HCT116 (cell line): ENCODE measurements around the gene STK31. TPM values are rescaled to one million over a fixed set of nuclear protein-coding genes. Genes with fewer than 3 reads are reported as not detected.
"Not testable (repeated sequence)": the region's sequence is repeated elsewhere in the genome, so short reads cannot be mapped to it uniquely, and the experiment has no call there.

Experiments
- ATAC-seq: fragments of 200-7000 bp; cut with Tn5 transposase; 2 replicates; pipeline ENCODE4 v1.9.1; 2020; ENCODE audit warnings: mild to moderate bottlenecking, moderate library complexity
- BruUV-seq: library from RNA; stranded (reverse); fragments of 400-500 nt; replicated peaks from 2 replicates; lab custom pipeline; 2021; lab: Mats Ljungman, UMichigan
- CTCF ChIA-PET: fragments of 300-600 bp; sonication (Branson Sonifier 250); formaldehyde crosslinking; loops from one replicate; lab custom pipeline; 2021; ENCODE audit warnings: antibody characterized with exemption; lab: Charles Lee
- POLR2A ChIA-PET: fragments of 300-600, 350-600 bp; sonication (Branson Sonifier 250); formaldehyde crosslinking; loops from one replicate; lab custom pipeline; 2021; ENCODE audit warnings: antibody characterized with exemption; lab: Charles Lee
- RAD21 ChIA-PET, 2 experiments: fragments of 300-600 bp; sonication (Branson Sonifier 250); formaldehyde crosslinking; loops; one replicate each; lab custom pipeline; 2023; ENCODE audit warnings: low total read pairs in 2 of 2; ENCODE audit not compliant: uncharacterized antibody in 2 of 2, unreplicated experiment in 2 of 2, low non-redundant PET in 1 of 2; lab: Charles Lee
- DNase-seq: peaks from one replicate; pipeline ENCODE4 v3.0.0-alpha.2; 2010; ENCODE audit warnings: low read depth, low spot score
- H2AFZ ChIP-seq: fragments of 200-600 bp; shearing (Covaris generic), sonication (generic); 2 replicates; pipeline ENCODE4 v1.6.1; 2017; ENCODE audit warnings: low read depth, mixed run types, mixed read lengths, antibody characterized with exemption, low read length; ENCODE audit not compliant: poor library complexity, severe bottlenecking
- H3K27ac ChIP-seq: 2 replicates; pipeline ENCODE4 v1.5.1; 2012; ENCODE audit warnings: low read depth, low read length
- H3K27me3 ChIP-seq: fragments of 200-600 bp; sonication (generic); 2 replicates; pipeline ENCODE4 v1.6.1; 2016; ENCODE audit warnings: mixed run types, low read length, mixed read lengths; ENCODE audit not compliant: insufficient read depth
- H3K36me3 ChIP-seq, 2 experiments: fragments of 200-500 bp in 1 of 2; fragments of 200-600 bp in 1 of 2; sonication (Bioruptor generic) in 1 of 2; sonication (generic) in 1 of 2; 2 replicates each; pipeline versions ENCODE4 v1.5.1 to v1.6.1; 2014 to 2016; ENCODE audit warnings: low read length in 2 of 2, inconsistent platforms in 1 of 2, mixed read lengths in 1 of 2, mixed run types in 1 of 2; ENCODE audit not compliant: insufficient read depth in 2 of 2, control insufficient read depth in 1 of 2
- H3K4me1 ChIP-seq, 2 experiments: fragments of 200-600 bp in 1 of 2; sonication (generic) in 1 of 2; 2 replicates each; pipeline versions ENCODE4 v1.5.1 to v1.6.1; 2012 to 2017; ENCODE audit warnings: low read length in 2 of 2, inconsistent platforms in 1 of 2, mild to moderate bottlenecking in 1 of 2, mixed read lengths in 1 of 2, mixed run types in 1 of 2, moderate library complexity in 1 of 2; ENCODE audit not compliant: insufficient read depth in 2 of 2, control insufficient read depth in 1 of 2
- H3K4me2 ChIP-seq: fragments of 200-600 bp; sonication (generic); 2 replicates; pipeline ENCODE4 v1.6.1; 2017; ENCODE audit warnings: mixed run types, low read length, mixed read lengths
- H3K4me3 ChIP-seq, 2 experiments: fragments of 200-600 bp in 1 of 2; sonication (generic) in 1 of 2; replicated peaks in 1 of 2; 2 replicates each; pipeline ENCODE4 v1.5.1; 2011 to 2016; ENCODE audit warnings: low read length in 2 of 2, control low read depth in 1 of 2, low read depth in 1 of 2, mild to moderate bottlenecking in 1 of 2, mixed read lengths in 1 of 2, mixed run types in 1 of 2
- H3K79me2 ChIP-seq: fragments of 200-600 bp; sonication (generic); 2 replicates; pipeline ENCODE4 v1.6.1; 2017; ENCODE audit warnings: mild to moderate bottlenecking, mixed run types, low read length, moderate library complexity, mixed read lengths; ENCODE audit not compliant: insufficient read depth
- H3K9ac ChIP-seq: fragments of 200-600 bp; sonication (generic); 2 replicates; pipeline ENCODE4 v1.6.1; 2016; ENCODE audit warnings: low read length, mixed read lengths
- H3K9me2 ChIP-seq: fragments of 200-600 bp; sonication (generic), shearing (Covaris generic); 2 replicates; pipeline ENCODE4 v1.6.1; 2017; ENCODE audit warnings: mixed run types, mild to moderate bottlenecking, moderate library complexity; ENCODE audit not compliant: insufficient read depth
- H3K9me3 ChIP-seq, 2 experiments: fragments of 200-500 bp in 1 of 2; fragments of 200-600 bp in 1 of 2; sonication (Bioruptor generic) in 1 of 2; sonication (generic) in 1 of 2; 2 replicates each; pipeline ENCODE4 v1.6.1; 2014 to 2017; ENCODE audit warnings: low read length in 2 of 2, mixed read lengths in 2 of 2, inconsistent platforms in 1 of 2, low read depth in 1 of 2, mild to moderate bottlenecking in 1 of 2, mixed run types in 1 of 2, moderate library complexity in 1 of 2; ENCODE audit not compliant: control insufficient read depth in 1 of 2, insufficient read depth in 1 of 2
- H4K20me1 ChIP-seq: fragments of 200-600 bp; sonication (generic), shearing (Covaris generic); 2 replicates; pipeline ENCODE4 v1.6.1; 2017; ENCODE audit warnings: mixed run types, mild to moderate bottlenecking, moderate library complexity; ENCODE audit not compliant: insufficient read depth
- CEBPB ChIP-seq: IDR thresholded peaks from 2 replicates; pipeline ENCODE4 v1.6.1; 2012; ENCODE audit warnings: low read depth
- EGR1 ChIP-seq: IDR thresholded peaks from 2 replicates; pipeline ENCODE4 v1.6.1; 2012; ENCODE audit warnings: low read depth
- EZH2 ChIP-seq: fragments of 200-600 bp; sonication (generic); IDR thresholded peaks from 2 replicates; pipeline ENCODE4 v1.6.1; 2017; ENCODE audit warnings: antibody characterized with exemption, mixed run types
- JUND ChIP-seq: IDR thresholded peaks from 2 replicates; pipeline ENCODE4 v1.6.1; 2012
- POLR2AphosphoS5 ChIP-seq: IDR thresholded peaks from 2 replicates; pipeline ENCODE4 v1.6.1; 2011; ENCODE audit warnings: mild to moderate bottlenecking, low read depth, low read length, moderate library complexity
- RAD21 ChIP-seq: IDR thresholded peaks from 2 replicates; pipeline ENCODE4 v1.6.1; 2012; ENCODE audit warnings: low read depth, mild to moderate bottlenecking
- SIN3A ChIP-seq: IDR thresholded peaks from 2 replicates; pipeline ENCODE4 v1.6.1; 2012; ENCODE audit warnings: low read depth
- SP1 ChIP-seq: IDR thresholded peaks from 2 replicates; pipeline ENCODE4 v1.6.1; 2012; ENCODE audit warnings: low read depth
- YY1 ChIP-seq: IDR thresholded peaks from 2 replicates; pipeline ENCODE4 v1.6.1; 2011; ENCODE audit warnings: low read length, low read depth, moderate library complexity, mild to moderate bottlenecking; ENCODE audit not compliant: insufficient replicate concordance; ENCODE audit errors: extremely low read depth
- ZNF274 ChIP-seq: fragments of 200-500 bp; sonication (Bioruptor generic); IDR thresholded peaks from 2 replicates; pipeline ENCODE4 v1.6.1; 2014; ENCODE audit warnings: mild to moderate bottlenecking, low read depth, low read length, inconsistent platforms
- intact Hi-C: fragments of 100-400 bp; cut with micrococcal nuclease; formaldehyde crosslinking; loops from 2 replicates; pipeline ENCODE4 v1.10.0; 2022
- total RNA-seq: library from RNA; stranded (reverse); gene quantifications from one replicate; pipeline ENCODE4 v1.2.1, GENCODE V29; 2021; ENCODE audit not compliant: unreplicated experiment
- TF ChIP-seq, protein P1 (sequence below): IDR thresholded peaks from 2 replicates; pipeline ENCODE4 v1.6.1; 2011; ENCODE audit warnings: mild to moderate bottlenecking, low read length, moderate library complexity; ENCODE audit not compliant: insufficient replicate concordance; ENCODE audit errors: extremely low read depth

STK31 gene
- total RNA-seq, 1 experiment from 2014 or later, result not detected

- no peak overlapping the region for H2AFZ ChIP-seq
- ChIA-PET POLR2A (no interaction called here), RAD21 (no interaction called here), CTCF (interaction anchor here (2.4 kb wide), 1 partner anchor 10 kb away, joined by 10 read pairs; no protein-coding TSS in a partner anchor)
- H3K27me3 ChIP-seq, result no peaks in the 10 kb centered on the region
- BruUV-seq, result no TSS peak
- ATAC-seq (no peak), DNase-seq (no peak)
- intact Hi-C loops, result no loop called here
- H3K36me3 ChIP-seq, result no peaks in the 10 kb centered on the region
- no peaks in the 10 kb centered on the region for H3K4me1 ChIP-seq
- TF ChIP-seq POLR2AphosphoS5 (no peak), CEBPB (no peak), YY1 (no peak), RAD21 (no peak), ZNF274 (no peak), SIN3A (no peak), EZH2 (no peak), EGR1 (no peak), SP1 (no peak), JUND (no peak)
- TF ChIP-seq, protein P1, sequence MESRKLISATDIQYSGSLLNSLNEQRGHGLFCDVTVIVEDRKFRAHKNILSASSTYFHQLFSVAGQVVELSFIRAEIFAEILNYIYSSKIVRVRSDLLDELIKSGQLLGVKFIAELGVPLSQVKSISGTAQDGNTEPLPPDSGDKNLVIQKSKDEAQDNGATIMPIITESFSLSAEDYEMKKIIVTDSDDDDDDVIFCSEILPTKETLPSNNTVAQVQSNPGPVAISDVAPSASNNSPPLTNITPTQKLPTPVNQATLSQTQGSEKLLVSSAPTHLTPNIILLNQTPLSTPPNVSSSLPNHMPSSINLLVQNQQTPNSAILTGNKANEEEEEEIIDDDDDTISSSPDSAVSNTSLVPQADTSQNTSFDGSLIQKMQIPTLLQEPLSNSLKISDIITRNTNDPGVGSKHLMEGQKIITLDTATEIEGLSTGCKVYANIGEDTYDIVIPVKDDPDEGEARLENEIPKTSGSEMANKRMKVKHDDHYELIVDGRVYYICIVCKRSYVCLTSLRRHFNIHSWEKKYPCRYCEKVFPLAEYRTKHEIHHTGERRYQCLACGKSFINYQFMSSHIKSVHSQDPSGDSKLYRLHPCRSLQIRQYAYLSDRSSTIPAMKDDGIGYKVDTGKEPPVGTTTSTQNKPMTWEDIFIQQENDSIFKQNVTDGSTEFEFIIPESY, result no peak
- no peak overlapping the region for H3K4me3 ChIP-seq
- H3K27ac ChIP-seq, result no peak overlapping the region
- no peak overlapping the region for H3K9ac ChIP-seq
- no peak overlapping the region for H3K4me2 ChIP-seq
- H3K9me2 ChIP-seq, result no peaks in the 10 kb centered on the region
- H3K79me2 ChIP-seq, result no peaks in the 10 kb centered on the region
- H4K20me1 ChIP-seq, result no peaks in the 10 kb centered on the region
- no peaks in the 10 kb centered on the region for H3K9me3 ChIP-seq
Measured at GRCh38 chr7:23873306-23873705, 163.3 kb downstream of the STK31 start.

DNA sequence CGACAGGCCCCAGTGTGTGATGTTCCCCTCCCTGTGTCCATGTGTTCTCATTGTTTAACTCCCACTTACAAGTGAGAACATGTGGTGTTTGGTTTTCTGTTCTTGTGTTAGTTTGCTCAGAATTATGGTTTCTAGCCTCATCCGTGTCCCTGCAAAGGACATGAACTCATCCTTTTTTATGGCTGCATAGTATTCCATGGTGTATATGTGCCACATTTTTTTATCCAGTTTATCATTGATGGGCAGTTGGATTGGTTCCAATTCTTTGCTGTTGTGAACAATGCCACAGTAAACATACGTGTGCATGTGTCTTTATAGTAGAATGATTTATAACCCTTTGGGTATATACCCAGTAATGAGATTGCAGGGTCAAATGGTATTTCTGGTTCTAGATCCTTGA, 166.5 kb downstream of the STK31 start:
- not testable (repeated sequence) for H3K4me3 ChIP-seq

More for the DNA sequence above, 166.5 kb downstream of the STK31 start:
- CTCF ChIA-PET, H3K9me2 ChIP-seq, intact Hi-C loops, H3K9ac ChIP-seq, H4K20me1 ChIP-seq, H3K27ac ChIP-seq, H2AFZ ChIP-seq, H3K9me3 ChIP-seq, ATAC-seq, POLR2A ChIA-PET, H3K27me3 ChIP-seq, RAD21 ChIA-PET, BruUV-seq, H3K4me1 ChIP-seq, H3K79me2 ChIP-seq, H3K36me3 ChIP-seq, H3K4me2 ChIP-seq, DNase-seq: not testable (repeated sequence)

Other genes starting within 250 kb of the STK31 start
- 79.1 TPM for gene IGF2BP3, start 239.7 kb upstream of the STK31 start, total RNA-seq
- gene TRA2A, start 178.2 kb upstream of the STK31 start, total RNA-seq, result 122 TPM
- 5.0 TPM for gene CCDC126, start 112.8 kb upstream of the STK31 start, total RNA-seq
- 2.2 TPM for gene FAM221A, start 30.0 kb upstream of the STK31 start, total RNA-seq